B cell (primary cell): ENCODE measurements around the gene SFXN4. TPM values are rescaled to one million over a fixed set of nuclear protein-coding genes. Genes with fewer than 3 reads are reported as not detected.
"Not testable (repeated sequence)": the region's sequence is repeated elsewhere in the genome, so short reads cannot be mapped to it uniquely, and the experiment has no call there.

Experiments
- ATAC-seq: fragments of 200-7000 bp; cut with Tn5 transposase; one replicate; pipeline ENCODE4 v1.10.0; 2021; ENCODE audit warnings: low read depth, mild to moderate bottlenecking, moderate number of reproducible peaks, moderate library complexity
- CTCF ChIA-PET: fragments of 350-600 bp; sonication (Branson Sonifier 250); formaldehyde crosslinking; loops from one replicate; lab custom pipeline; 2021; ENCODE audit warnings: antibody characterized with exemption, inconsistent platforms; lab: Charles Lee
- POLR2A ChIA-PET: fragments of 350-600 bp; sonication (Branson Sonifier 250); formaldehyde crosslinking; loops from one replicate; lab custom pipeline; 2021; ENCODE audit warnings: antibody characterized with exemption; lab: Charles Lee
- DNase-seq: peaks from one replicate; pipeline ENCODE4 v3.0.0; 2013
- H2AFZ ChIP-seq: 2 replicates; pipeline ENCODE4 v1.6.1; 2012; ENCODE audit warnings: mild to moderate bottlenecking, low read depth, low read length; ENCODE audit not compliant: insufficient read depth, poor library complexity, severe bottlenecking
- H3K27ac ChIP-seq, 2 donors: 1 replicate in 1 of 2; 2 replicates in 1 of 2; pipeline ENCODE4 v1.5.1; 2012 to 2013; ENCODE audit warnings: low read length in 2 of 2, mild to moderate bottlenecking in 2 of 2, moderate library complexity in 1 of 2
- H3K27me3 ChIP-seq, 4 experiments: fragments of 200-600 bp in 1 of 4; sonication (generic) in 1 of 4; replicated peaks in 1 of 4; 1 replicate in 2 of 4; 2 replicates in 2 of 4; pipeline versions ENCODE4 v1.6.1 to v1.7.0; 2013 to 2016; ENCODE audit warnings: low read length in 3 of 4, mild to moderate bottlenecking in 2 of 4, mixed read lengths in 1 of 4, moderate library complexity in 1 of 4; ENCODE audit not compliant: insufficient read depth in 4 of 4, control insufficient read depth in 3 of 4; ENCODE audit errors: control extremely low read depth in 1 of 4
- H3K36me3 ChIP-seq, 2 experiments: replicated peaks in 1 of 2; 1 replicate in 1 of 2; 2 replicates in 1 of 2; pipeline versions ENCODE4 v1.6.1 to v1.7.1; 2013; ENCODE audit warnings: low read length in 1 of 2; ENCODE audit not compliant: insufficient read depth in 2 of 2, control insufficient read depth in 1 of 2; ENCODE audit errors: control extremely low read depth in 1 of 2, extremely low read depth in 1 of 2
- H3K4me1 ChIP-seq, 2 donors: fragments of 200-600 bp in 1 of 2; sonication (generic) in 1 of 2; 1 replicate in 1 of 2; 2 replicates in 1 of 2; pipeline versions ENCODE4 v1.5.1 to v1.6.1; 2013 to 2017; ENCODE audit warnings: low read length in 2 of 2; ENCODE audit not compliant: control insufficient read depth in 2 of 2, insufficient read depth in 2 of 2
- H3K4me2 ChIP-seq: replicated peaks from 2 replicates; pipeline ENCODE3; 2012; ENCODE audit warnings: mild to moderate bottlenecking, low read depth, low read length; ENCODE audit not compliant: poor library complexity, severe bottlenecking
- H3K4me3 ChIP-seq, 5 experiments: fragments of 200-600 bp in 1 of 5; sonication (generic) in 1 of 5; 1 replicate in 3 of 5; 2 replicates in 2 of 5; pipeline versions ENCODE4 v1.5.1 to v1.7.0; 2011 to 2016; ENCODE audit warnings: low read length in 4 of 5, mild to moderate bottlenecking in 4 of 5, low read depth in 2 of 5, control low read depth in 1 of 5, moderate library complexity in 1 of 5; ENCODE audit not compliant: insufficient read depth in 1 of 5; ENCODE audit errors: control extremely low read depth in 1 of 5, extremely low read depth in 1 of 5
- H3K79me2 ChIP-seq: fragments of 200-600 bp; sonication (generic); one replicate; pipeline ENCODE4 v1.6.0; 2016; ENCODE audit warnings: low read length; ENCODE audit not compliant: control insufficient read depth, insufficient read depth
- H3K9ac ChIP-seq: fragments of 200-600 bp; sonication (generic); 2 replicates; pipeline ENCODE4 v1.6.1; 2017; ENCODE audit warnings: mild to moderate bottlenecking, low read length, moderate library complexity
- H3K9me3 ChIP-seq, 3 donors: one replicate each; pipeline versions ENCODE4 v1.6.1 to v1.7.1; 2013; ENCODE audit warnings: low read length in 2 of 3; ENCODE audit not compliant: control insufficient read depth in 2 of 3, insufficient read depth in 1 of 3; ENCODE audit errors: control extremely low read depth in 1 of 3
- H4K20me1 ChIP-seq: 2 replicates; pipeline ENCODE4 v1.6.0; 2012; ENCODE audit warnings: mild to moderate bottlenecking, low read length; ENCODE audit not compliant: insufficient read depth, control insufficient read depth, poor library complexity, severe bottlenecking
- H3K27ac Mint-ChIP-seq: one replicate; pipeline ENCODE4 v1.8.0; 2021; ENCODE audit warnings: mixed read lengths
- H3K27me3 Mint-ChIP-seq: one replicate; pipeline ENCODE4 v1.8.0; 2021; ENCODE audit warnings: mixed read lengths
- H3K4me1 Mint-ChIP-seq: one replicate; pipeline ENCODE4 v1.8.0; 2021; ENCODE audit warnings: mixed read lengths
- H3K4me3 Mint-ChIP-seq: one replicate; pipeline ENCODE4 v1.8.0; 2021; ENCODE audit warnings: mixed read lengths
- H3K9me3 Mint-ChIP-seq: one replicate; pipeline ENCODE4 v1.8.0; 2022; ENCODE audit warnings: mixed read lengths; ENCODE audit not compliant: insufficient read depth
- CTCF ChIP-seq: fragments of 200-600 bp; IDR thresholded peaks from one replicate; pipeline ENCODE4 v1.8.0; 2022; ENCODE audit warnings: antibody characterized with exemption, mild to moderate bottlenecking
- EZH2 ChIP-seq: IDR thresholded peaks from 2 replicates; pipeline ENCODE4 v1.6.1; 2012; ENCODE audit warnings: borderline replicate concordance, low read depth, mild to moderate bottlenecking, moderate library complexity, low read length; ENCODE audit not compliant: insufficient read depth, poor library complexity, severe bottlenecking
- WGBS: methylation state at CpG from one replicate; pipeline ENCODE4 v1.1.5; 2013; ENCODE audit warnings: missing lambda C conversion rate; ENCODE audit not compliant: insufficient coverage; 5-methylcytosine and 5-hydroxymethylcytosine counted together
- intact Hi-C: fragments of 100-400 bp; cut with micrococcal nuclease; formaldehyde crosslinking; loops from one replicate; pipeline ENCODE4 v1.10.0; 2022
- polyA plus RNA-seq: library from polyadenylated mRNA; depleted of rRNA; stranded (reverse); fragments of >200 nt; gene quantifications from 2 replicates; pipeline ENCODE4 v1.2.3, GENCODE V29; 2012
- total RNA-seq, 2 donors: library from RNA; stranded (reverse); fragments of 120-200 nt in 1 of 2; gene quantifications; 1 replicate in 1 of 2; 2 replicates in 1 of 2; pipeline versions ENCODE4 v1.2.3 to v1.2.4, GENCODE V29; 2013 to 2022

SFXN4 gene
- total and polyA plus RNA-seq, 2 donors (not counting 1 experiment from before 2014, with no cell fraction given), result 9.8 to 15.4 TPM

- intact Hi-C loops, result no loop called here
- Histone ChIP-seq H2AFZ (no peak overlapping the region), H4K20me1 (no peaks in the 10 kb centered on the region), H3K9me3 (no peaks in the 10 kb centered on the region), H3K79me2 (no peaks in the 10 kb centered on the region), H3K27me3 (no peaks in the 10 kb centered on the region), H3K4me2 (no peak overlapping the region), H3K4me3 (no peak overlapping the region), H3K27ac (no peak overlapping the region), H3K36me3 (peaks cover 0 to 24% of the 10 kb centered on the region in 2 experiments), H3K4me1 (no peaks in the 10 kb centered on the region), H3K9ac (no peak overlapping the region)
- DNase-seq (no peak), ATAC-seq (no peak)
- TF ChIP-seq CTCF (no peak), EZH2 (no peak)
- Mint-ChIP-seq H3K4me1 (no peaks in the 10 kb centered on the region), H3K27me3 (no peaks in the 10 kb centered on the region), H3K9me3 (no peaks in the 10 kb centered on the region), H3K4me3 (no peak overlapping the region), H3K27ac (no peak overlapping the region)
- CTCF ChIA-PET, result no interaction called here
- 100% methylated on average over 2 of the region's 4 CpGs for WGBS
- POLR2A ChIA-PET, result interaction anchor here (0.7 kb wide), 1 partner anchor 24 kb away, joined by 4 read pairs; no protein-coding TSS in a partner anchor
These were observed 53.5 kb downstream of the SFXN4 start for GRCh38 chr10:119112056-119112455.

GRCh38 chr10:119107771-119108170, 57.7 kb downstream of the SFXN4 start:
- H3K4me3 Mint-ChIP-seq, H3K9ac ChIP-seq, H3K9me3 ChIP-seq, H3K79me2 ChIP-seq, H3K4me1 Mint-ChIP-seq, ATAC-seq, H3K27me3 ChIP-seq, H3K4me3 ChIP-seq, POLR2A ChIA-PET, H3K27ac ChIP-seq, DNase-seq, intact Hi-C loops, H3K9me3 Mint-ChIP-seq, H3K27ac Mint-ChIP-seq, CTCF ChIA-PET, H4K20me1 ChIP-seq, H3K4me2 ChIP-seq, H2AFZ ChIP-seq, H3K27me3 Mint-ChIP-seq: not testable (repeated sequence)
- WGBS, result no CpG with 5 or more reads among the region's 2 CpGs
- Histone ChIP-seq H3K36me3 (peaks cover 0 to 15% of the 10 kb centered on the region in 2 experiments), H3K4me1 (peaks cover 6 to 12% of the 10 kb centered on the region in 2 donors)

GRCh38 chr10:119107106-119107505, 58.4 kb downstream of the SFXN4 start:
- CTCF ChIA-PET, ATAC-seq, H3K4me1 Mint-ChIP-seq: not testable (repeated sequence)

More at GRCh38 chr10:119107106-119107505, 58.4 kb downstream of the SFXN4 start:
- WGBS, result 100% methylated on average over 1 of the region's 6 CpGs
- Histone ChIP-seq H3K36me3 (peaks cover 0 to 15% of the 10 kb centered on the region in 2 experiments), H3K4me1 (peaks cover 6 to 12% of the 10 kb centered on the region in 2 donors)
- H3K4me3 Mint-ChIP-seq, H3K27ac Mint-ChIP-seq, H3K27me3 ChIP-seq, DNase-seq, H3K9me3 Mint-ChIP-seq, H3K4me2 ChIP-seq, H3K9me3 ChIP-seq, H3K4me3 ChIP-seq, H2AFZ ChIP-seq, H3K79me2 ChIP-seq, POLR2A ChIA-PET, H3K9ac ChIP-seq, H3K27ac ChIP-seq, intact Hi-C loops, H3K27me3 Mint-ChIP-seq, H4K20me1 ChIP-seq: not testable (repeated sequence)
